SK-N-SH treated with all-trans-retinoic acid at 6 μM for 48 hours (cell line): ENCODE results near the gene EPS8L1.

ENCODE experiments used
- ARNTL ChIP-seq: fragments of 450-650 bp; formaldehyde crosslinking; IDR thresholded peaks from 2 replicates; pipeline ENCODE4 v1.5.0; 2020; ENCODE audit warnings: low read depth, mild to moderate bottlenecking, moderate library complexity, borderline replicate concordance
- BACH2 ChIP-seq: fragments of 250-450 bp; sonication (Bioruptor Pico); IDR thresholded peaks from 2 replicates; pipeline ENCODE4 v1.9.0; 2021; ENCODE audit warnings: mild to moderate bottlenecking, borderline replicate concordance
- CREB5 ChIP-seq: fragments of 250-450 bp; sonication (Bioruptor Pico); IDR thresholded peaks from 2 replicates; pipeline ENCODE4 v1.5.1; 2020; ENCODE audit warnings: low read depth, mild to moderate bottlenecking, moderate library complexity
- GLIS3 ChIP-seq: fragments of 250-450 bp; sonication (Bioruptor Pico); IDR thresholded peaks from 2 replicates; pipeline ENCODE4 v1.5.0; 2020; ENCODE audit warnings: mild to moderate bottlenecking, moderate library complexity
- ISL1 ChIP-seq: fragments of 250-450 bp; sonication (Bioruptor Pico); IDR thresholded peaks from 2 replicates; pipeline ENCODE4 v2.1.2; 2022; ENCODE audit warnings: mild to moderate bottlenecking, moderate library complexity
- PATZ1 ChIP-seq: fragments of 250-450 bp; sonication (Bioruptor Pico); IDR thresholded peaks from 2 replicates; pipeline ENCODE4 v1.8.0; 2020; ENCODE audit warnings: mild to moderate bottlenecking, moderate library complexity, borderline replicate concordance
- PPARA ChIP-seq: fragments of 250-450 bp; sonication (Bioruptor Pico); IDR thresholded peaks from 2 replicates; pipeline ENCODE4 v1.5.0; 2020; ENCODE audit warnings: mild to moderate bottlenecking, borderline replicate concordance
- RARB ChIP-seq: fragments of 250-450 bp; sonication (Bioruptor Pico); IDR thresholded peaks from 2 replicates; pipeline ENCODE4 v1.8.0; 2021; ENCODE audit warnings: mild to moderate bottlenecking, moderate library complexity
- TCF4 ChIP-seq: fragments of 250-450 bp; sonication (Bioruptor Pico); IDR thresholded peaks from 2 replicates; pipeline ENCODE4 v1.8.0; 2021; ENCODE audit warnings: mild to moderate bottlenecking, moderate library complexity, borderline replicate concordance
- TSHZ2 ChIP-seq: fragments of 250-450 bp; sonication (Bioruptor Pico); IDR thresholded peaks from 2 replicates; pipeline ENCODE4 v1.5.0; 2020; ENCODE audit warnings: mild to moderate bottlenecking, moderate library complexity
- ZC3H10 ChIP-seq: fragments of 250-450 bp; sonication (Bioruptor Pico); IDR thresholded peaks from 2 replicates; pipeline ENCODE4 v1.5.1; 2021; ENCODE audit warnings: mild to moderate bottlenecking, moderate library complexity
- ZFP30 ChIP-seq: fragments of 450-650 bp; formaldehyde crosslinking; IDR thresholded peaks from 2 replicates; pipeline ENCODE4 v1.5.0; 2022; ENCODE audit warnings: mild to moderate bottlenecking, moderate library complexity
- ZNF70 ChIP-seq: fragments of 450-650 bp; formaldehyde crosslinking; IDR thresholded peaks from 2 replicates; pipeline ENCODE4 v1.5.0; 2020; ENCODE audit warnings: mild to moderate bottlenecking, moderate library complexity

- TF ChIP-seq ARNTL (CRISPR knock-in tag), result no peak
- TF ChIP-seq PATZ1 (CRISPR knock-in tag), result no peak
- no peak for TF ChIP-seq TCF4
- TF ChIP-seq ZC3H10 (CRISPR knock-in tag), result no peak
- no peak for TF ChIP-seq BACH2 (CRISPR knock-in tag)
- no peak for TF ChIP-seq ZFP30 (CRISPR knock-in tag)
- TF ChIP-seq RARB (CRISPR knock-in tag), result no peak
- no peak for TF ChIP-seq CREB5 (CRISPR knock-in tag)
- no peak for TF ChIP-seq ISL1
- no peak for TF ChIP-seq TSHZ2
- TF ChIP-seq GLIS3, result no peak
- TF ChIP-seq ZNF70 (CRISPR knock-in tag), result no peak
- no peak for TF ChIP-seq PPARA (CRISPR knock-in tag)
Measured at GRCh38 chr19:55050749-55051532, 24.7 kb upstream of the EPS8L1 start.
